WTC11 (cell line): Measurements from ENCODE around the gene KRT27.

Experiments
- IRF2 ChIP-seq: sonication (generic); formaldehyde crosslinking; IDR thresholded peaks from 2 replicates; pipeline ENCODE4 v1.8.0; 2022; ENCODE audit warnings: low read depth, missing genetic modification reagents, borderline replicate concordance
- NR3C1 ChIP-seq: sonication (generic); formaldehyde crosslinking; conservative IDR thresholded peaks from 2 replicates; pipeline ENCODE4 v1.8.1; 2023; ENCODE audit warnings: low read depth, mild to moderate bottlenecking, missing genetic modification reagents
- TF ChIP-seq, protein P1 (sequence below): sonication (generic); formaldehyde crosslinking; IDR thresholded peaks from 2 replicates; pipeline ENCODE4 v1.8.0; 2022; ENCODE audit warnings: mild to moderate bottlenecking, missing genetic modification reagents
- TF ChIP-seq, protein P2 (sequence below): fragments of 200-600 bp; IDR thresholded peaks from 2 replicates; pipeline ENCODE4 v1.8.0; 2022; ENCODE audit warnings: antibody characterized with exemption
- TF ChIP-seq, protein P3 (sequence below): sonication (generic); formaldehyde crosslinking; IDR thresholded peaks from 2 replicates; pipeline ENCODE4 v1.8.1; 2023; ENCODE audit warnings: mild to moderate bottlenecking, missing genetic modification reagents, moderate library complexity
- TF ChIP-seq, protein P4 (sequence below): sonication (generic); formaldehyde crosslinking; IDR thresholded peaks from 2 replicates; pipeline ENCODE4 v1.8.1; 2023; ENCODE audit warnings: mild to moderate bottlenecking, missing genetic modification reagents
- TF ChIP-seq, protein P5 (sequence below): sonication (generic); formaldehyde crosslinking; IDR thresholded peaks from 2 replicates; pipeline ENCODE4 v1.8.1; 2022; ENCODE audit warnings: low read depth, mild to moderate bottlenecking, moderate library complexity, missing genetic modification reagents, borderline replicate concordance

DNA sequence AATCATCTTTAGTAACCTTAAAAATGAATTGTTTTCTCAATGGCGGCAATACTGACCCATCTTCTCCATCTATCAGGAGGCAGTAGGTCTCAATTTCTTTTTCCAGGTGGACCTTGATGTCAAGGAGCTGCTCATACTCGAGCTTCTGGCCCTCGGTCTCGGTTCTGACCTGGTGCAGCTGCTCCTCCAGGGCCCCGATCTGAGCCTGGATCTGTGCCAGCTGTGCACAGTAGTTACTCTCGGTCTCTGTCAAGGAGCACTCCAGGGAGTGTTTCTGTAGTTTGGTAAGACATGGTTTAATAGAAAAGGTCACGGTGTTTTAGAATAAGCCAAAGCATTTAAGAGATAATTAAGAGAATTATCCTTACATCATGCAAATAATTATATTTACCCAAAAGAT lies 4.9 kb downstream of the KRT27 start:
- TF ChIP-seq, protein P1, sequence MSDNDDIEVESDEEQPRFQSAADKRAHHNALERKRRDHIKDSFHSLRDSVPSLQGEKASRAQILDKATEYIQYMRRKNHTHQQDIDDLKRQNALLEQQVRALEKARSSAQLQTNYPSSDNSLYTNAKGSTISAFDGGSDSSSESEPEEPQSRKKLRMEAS (CRISPR knock-in tag), result no peak
- TF ChIP-seq, protein P2, sequence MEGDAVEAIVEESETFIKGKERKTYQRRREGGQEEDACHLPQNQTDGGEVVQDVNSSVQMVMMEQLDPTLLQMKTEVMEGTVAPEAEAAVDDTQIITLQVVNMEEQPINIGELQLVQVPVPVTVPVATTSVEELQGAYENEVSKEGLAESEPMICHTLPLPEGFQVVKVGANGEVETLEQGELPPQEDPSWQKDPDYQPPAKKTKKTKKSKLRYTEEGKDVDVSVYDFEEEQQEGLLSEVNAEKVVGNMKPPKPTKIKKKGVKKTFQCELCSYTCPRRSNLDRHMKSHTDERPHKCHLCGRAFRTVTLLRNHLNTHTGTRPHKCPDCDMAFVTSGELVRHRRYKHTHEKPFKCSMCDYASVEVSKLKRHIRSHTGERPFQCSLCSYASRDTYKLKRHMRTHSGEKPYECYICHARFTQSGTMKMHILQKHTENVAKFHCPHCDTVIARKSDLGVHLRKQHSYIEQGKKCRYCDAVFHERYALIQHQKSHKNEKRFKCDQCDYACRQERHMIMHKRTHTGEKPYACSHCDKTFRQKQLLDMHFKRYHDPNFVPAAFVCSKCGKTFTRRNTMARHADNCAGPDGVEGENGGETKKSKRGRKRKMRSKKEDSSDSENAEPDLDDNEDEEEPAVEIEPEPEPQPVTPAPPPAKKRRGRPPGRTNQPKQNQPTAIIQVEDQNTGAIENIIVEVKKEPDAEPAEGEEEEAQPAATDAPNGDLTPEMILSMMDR, result no peak
- TF ChIP-seq, protein P3, sequence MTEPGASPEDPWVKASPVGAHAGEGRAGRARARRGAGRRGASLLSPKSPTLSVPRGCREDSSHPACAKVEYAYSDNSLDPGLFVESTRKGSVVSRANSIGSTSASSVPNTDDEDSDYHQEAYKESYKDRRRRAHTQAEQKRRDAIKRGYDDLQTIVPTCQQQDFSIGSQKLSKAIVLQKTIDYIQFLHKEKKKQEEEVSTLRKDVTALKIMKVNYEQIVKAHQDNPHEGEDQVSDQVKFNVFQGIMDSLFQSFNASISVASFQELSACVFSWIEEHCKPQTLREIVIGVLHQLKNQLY (CRISPR knock-in tag), result no peak
- TF ChIP-seq IRF2 (CRISPR knock-in tag) (no peak), NR3C1 (CRISPR knock-in tag) (no peak)
- TF ChIP-seq, protein P4, sequence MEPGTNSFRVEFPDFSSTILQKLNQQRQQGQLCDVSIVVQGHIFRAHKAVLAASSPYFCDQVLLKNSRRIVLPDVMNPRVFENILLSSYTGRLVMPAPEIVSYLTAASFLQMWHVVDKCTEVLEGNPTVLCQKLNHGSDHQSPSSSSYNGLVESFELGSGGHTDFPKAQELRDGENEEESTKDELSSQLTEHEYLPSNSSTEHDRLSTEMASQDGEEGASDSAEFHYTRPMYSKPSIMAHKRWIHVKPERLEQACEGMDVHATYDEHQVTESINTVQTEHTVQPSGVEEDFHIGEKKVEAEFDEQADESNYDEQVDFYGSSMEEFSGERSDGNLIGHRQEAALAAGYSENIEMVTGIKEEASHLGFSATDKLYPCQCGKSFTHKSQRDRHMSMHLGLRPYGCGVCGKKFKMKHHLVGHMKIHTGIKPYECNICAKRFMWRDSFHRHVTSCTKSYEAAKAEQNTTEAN (CRISPR knock-in tag), result no peak
- TF ChIP-seq, protein P5, sequence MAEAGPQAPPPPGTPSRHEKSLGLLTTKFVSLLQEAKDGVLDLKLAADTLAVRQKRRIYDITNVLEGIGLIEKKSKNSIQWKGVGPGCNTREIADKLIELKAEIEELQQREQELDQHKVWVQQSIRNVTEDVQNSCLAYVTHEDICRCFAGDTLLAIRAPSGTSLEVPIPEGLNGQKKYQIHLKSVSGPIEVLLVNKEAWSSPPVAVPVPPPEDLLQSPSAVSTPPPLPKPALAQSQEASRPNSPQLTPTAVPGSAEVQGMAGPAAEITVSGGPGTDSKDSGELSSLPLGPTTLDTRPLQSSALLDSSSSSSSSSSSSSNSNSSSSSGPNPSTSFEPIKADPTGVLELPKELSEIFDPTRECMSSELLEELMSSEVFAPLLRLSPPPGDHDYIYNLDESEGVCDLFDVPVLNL, result no peak
